ENCODE measurements around the gene SLC1A2. TPM values are rescaled to one million over a fixed set of nuclear protein-coding genes. Genes with fewer than 3 reads are reported as not detected.

Gene SLC1A2
- total RNA-seq, 1 donor from 2014 or later, result 0.25 TPM

GRCh38 chr11:35363854-35364780, 55.2 kb downstream of the SLC1A2 start:
- FAIRE-seq (peak; percentile 85), DNase-seq (ENCODE audit: low read depth) (peak; percentile 90)
- Histone ChIP-seq H3K9ac (ENCODE audit: low read length) (peak overlapping the region; percentile 11), H3K4me3 (ENCODE audit: insufficient read depth, low read depth, low read length) (no peak overlapping the region), H3K27ac (ENCODE audit: low read depth, low read length) (peak overlapping the region; percentile 50), H3K36me3 (ENCODE audit: insufficient read depth, low read length) (no peaks in the 10 kb centered on the region), H2AFZ (ENCODE audit: low read depth, low read length) (no peak overlapping the region), H3K79me2 (ENCODE audit: insufficient read depth, low read length) (no peaks in the 10 kb centered on the region), H3K27me3 (ENCODE audit: insufficient read depth, low read length) (no peaks in the 10 kb centered on the region), H4K20me1 (ENCODE audit: insufficient read depth, low read length) (no peaks in the 10 kb centered on the region), H3K4me1 (ENCODE audit: insufficient read depth, low read length) (peaks cover 21% of the 10 kb centered on the region), H3K4me2 (ENCODE audit: low read length) (peak overlapping the region; percentile 60), H3K9me3 (ENCODE audit: insufficient read depth, low read depth, low read length) (no peaks in the 10 kb centered on the region)
- Mint-ChIP-seq H3K27me3 (ENCODE audit: low read depth, unreplicated experiment) (peaks cover 5% of the 10 kb centered on the region), H3K4me1 (ENCODE audit: low read depth, unreplicated experiment) (peaks cover 33% of the 10 kb centered on the region), H3K4me3 (ENCODE audit: unreplicated experiment) (no peak overlapping the region), H3K36me3 (ENCODE audit: low read depth, unreplicated experiment) (no peaks in the 10 kb centered on the region), H3K27ac (ENCODE audit: unreplicated experiment) (no peak overlapping the region), H3K9me3 (ENCODE audit: unreplicated experiment) (peaks cover 2% of the 10 kb centered on the region)
- TF ChIP-seq CTCF (IDR thresholded peaks at IDR 0.05; ENCODE audit: insufficient read depth, low read depth, low read length), result no peak
- TF ChIP-seq EZH2 (IDR thresholded peaks at IDR 0.05; ENCODE audit: insufficient read depth, low read length), result no peak

- H3K27me3 Mint-ChIP-seq (ENCODE audit: low read depth, unreplicated experiment), result peaks cover 5% of the 10 kb centered on the region
- no peak overlapping the region for H3K4me3 Mint-ChIP-seq (ENCODE audit: unreplicated experiment)
- no peak overlapping the region for H3K9ac ChIP-seq (ENCODE audit: low read length)
- H3K4me1 Mint-ChIP-seq (ENCODE audit: low read depth, unreplicated experiment), result peaks cover 27% of the 10 kb centered on the region
- H3K27ac Mint-ChIP-seq (ENCODE audit: unreplicated experiment), result no peak overlapping the region
- no peaks in the 10 kb centered on the region for H3K79me2 ChIP-seq (ENCODE audit: insufficient read depth, low read length)
- H3K9me3 Mint-ChIP-seq (ENCODE audit: unreplicated experiment), result peaks cover 2% of the 10 kb centered on the region
- no peaks in the 10 kb centered on the region for H4K20me1 ChIP-seq (ENCODE audit: insufficient read depth, low read length)
- no peaks in the 10 kb centered on the region for H3K36me3 ChIP-seq (ENCODE audit: insufficient read depth, low read length)
- no peaks in the 10 kb centered on the region for H3K27me3 ChIP-seq (ENCODE audit: insufficient read depth, low read length)
- DNase-seq (ENCODE audit: low read depth), result no peak
- no peak overlapping the region for H2AFZ ChIP-seq (ENCODE audit: low read depth, low read length)
- H3K36me3 Mint-ChIP-seq (ENCODE audit: low read depth, unreplicated experiment), result no peaks in the 10 kb centered on the region
- TF ChIP-seq EZH2 (IDR thresholded peaks at IDR 0.05; ENCODE audit: insufficient read depth, low read length) (no peak), CTCF (IDR thresholded peaks at IDR 0.05; ENCODE audit: insufficient read depth, low read depth, low read length) (no peak)
- FAIRE-seq, result no peak
- H3K4me1 ChIP-seq (ENCODE audit: insufficient read depth, low read length), result peaks cover 21% of the 10 kb centered on the region
- H3K4me2 ChIP-seq (ENCODE audit: low read length), result peak overlapping the region; percentile 60
- no peaks in the 10 kb centered on the region for H3K9me3 ChIP-seq (ENCODE audit: insufficient read depth, low read depth, low read length)
- no peak overlapping the region for H3K27ac ChIP-seq (ENCODE audit: low read depth, low read length)
- H3K4me3 ChIP-seq (ENCODE audit: insufficient read depth, low read depth, low read length), result no peak overlapping the region
Measured at GRCh38 chr11:35363246-35363801, 56.0 kb downstream of the SLC1A2 start.
